IMR-90 (cell line): ENCODE data around the gene LNX1. TPM values are rescaled to one million over a fixed set of nuclear protein-coding genes. Genes with fewer than 3 reads are reported as not detected.
A peak's percentile ranks its signal among the peaks of the same experiment; 100 is the strongest.

Source experiments
- ATAC-seq: fragments of 200-7000 bp; cut with Tn5 transposase; 2 replicates; pipeline ENCODE4 v1.9.1; 2020; ENCODE audit warnings: low read depth, mild to moderate bottlenecking, moderate library complexity
- BruUV-seq: library from RNA; stranded (reverse); fragments of 400-500 nt; replicated peaks from 2 replicates; lab custom pipeline; 2021; lab: Mats Ljungman, UMichigan
- CTCF ChIA-PET: fragments of 300-600 bp; formaldehyde crosslinking; extraction: SDS; loops from one replicate; lab custom pipeline; 2021; ENCODE audit warnings: antibody characterized with exemption; lab: Yijun Ruan, JAX
- POLR2A ChIA-PET: fragments of 300-600 bp; sonication (Branson Sonifier 250); formaldehyde crosslinking; loops from one replicate; lab custom pipeline; 2022; ENCODE audit warnings: antibody characterized with exemption; ENCODE audit not compliant: unreplicated experiment; lab: Charles Lee
- DNase-seq: peaks from one replicate; pipeline ENCODE4 v3.0.0; 2013
- H2AFZ ChIP-seq: replicated peaks from 2 replicates; pipeline ENCODE3; 2013; ENCODE audit warnings: low read length, mild to moderate bottlenecking; ENCODE audit not compliant: poor library complexity
- H2AK5ac ChIP-seq: 2 replicates; pipeline ENCODE4 v1.6.1; 2013; ENCODE audit warnings: low read depth, low read length, inconsistent platforms
- H2AK9ac ChIP-seq: replicated peaks from 2 replicates; pipeline ENCODE3; 2013; ENCODE audit warnings: mild to moderate bottlenecking, low read depth, low read length, moderate library complexity; ENCODE audit not compliant: poor library complexity
- H2BK120ac ChIP-seq: 2 replicates; pipeline ENCODE4 v1.6.1; 2013; ENCODE audit warnings: low read depth, low read length, inconsistent platforms
- H2BK15ac ChIP-seq: 3 replicates; pipeline ENCODE4 v1.6.1; 2013; ENCODE audit warnings: low read depth, low read length, inconsistent platforms
- H2BK20ac ChIP-seq: 2 replicates; pipeline ENCODE4 v1.6.1; 2013; ENCODE audit warnings: low read depth, mild to moderate bottlenecking, inconsistent platforms, low read length, moderate library complexity
- H2BK5ac ChIP-seq: 2 replicates; pipeline ENCODE4 v1.6.1; 2013; ENCODE audit warnings: mild to moderate bottlenecking, low read depth, low read length, inconsistent platforms; ENCODE audit not compliant: poor library complexity, severe bottlenecking
- H3K14ac ChIP-seq: replicated peaks from 2 replicates; pipeline ENCODE4 v1.6.1; 2013; ENCODE audit warnings: low read depth, low read length, inconsistent platforms
- H3K18ac ChIP-seq: 2 replicates; pipeline ENCODE4 v1.6.1; 2013; ENCODE audit warnings: low read depth, low read length, control low read depth
- H3K23ac ChIP-seq: 2 replicates; pipeline ENCODE4 v1.6.1; 2013; ENCODE audit warnings: low read depth, low read length, inconsistent platforms
- H3K27ac ChIP-seq: 2 replicates; pipeline ENCODE4 v1.5.1; 2013; ENCODE audit warnings: mild to moderate bottlenecking, control low read depth, low read length; ENCODE audit not compliant: insufficient read depth
- H3K27me3 ChIP-seq: 2 replicates; pipeline ENCODE4 v1.6.1; 2013; ENCODE audit warnings: low read length; ENCODE audit not compliant: control insufficient read depth, insufficient read depth
- H3K36me3 ChIP-seq: 2 replicates; pipeline ENCODE4 v1.6.1; 2013; ENCODE audit warnings: low read length, mixed read lengths; ENCODE audit not compliant: control insufficient read depth, insufficient read depth
- H3K4ac ChIP-seq: 2 replicates; pipeline ENCODE4 v1.6.1; 2013; ENCODE audit warnings: low read depth, low read length, inconsistent platforms
- H3K4me1 ChIP-seq: 2 replicates; pipeline ENCODE4 v1.6.1; 2013; ENCODE audit warnings: low read length, mixed read lengths; ENCODE audit not compliant: control insufficient read depth, insufficient read depth
- H3K4me2 ChIP-seq: 2 replicates; pipeline ENCODE4 v1.6.1; 2013; ENCODE audit warnings: low read depth, mild to moderate bottlenecking, control low read depth, low read length, moderate library complexity
- H3K4me3 ChIP-seq: 2 replicates; pipeline ENCODE4 v1.5.1; 2013; ENCODE audit warnings: low read depth, mild to moderate bottlenecking, control low read depth, low read length, moderate library complexity; ENCODE audit not compliant: insufficient read depth
- H3K56ac ChIP-seq: 2 replicates; pipeline ENCODE4 v1.6.1; 2013; ENCODE audit warnings: low read length, inconsistent platforms; ENCODE audit not compliant: insufficient read depth; ENCODE audit errors: extremely low read depth
- H3K79me1 ChIP-seq, 2 experiments: 2 replicates each; pipeline ENCODE4 v1.6.1; 2013; ENCODE audit warnings: low read length in 2 of 2, inconsistent platforms in 1 of 2, low read depth in 1 of 2
- H3K9ac ChIP-seq: 2 replicates; pipeline ENCODE4 v1.6.1; 2013; ENCODE audit warnings: low read depth, low read length, control low read depth
- H3K9me1 ChIP-seq: 2 replicates; pipeline ENCODE4 v1.6.1; 2013; ENCODE audit warnings: low read length, inconsistent platforms; ENCODE audit not compliant: insufficient read depth
- H3K9me3 ChIP-seq: 2 replicates; pipeline ENCODE4 v1.6.1; 2013; ENCODE audit warnings: low read length; ENCODE audit not compliant: control insufficient read depth, insufficient read depth
- H4K20me1 ChIP-seq: 2 replicates; pipeline ENCODE4 v1.6.1; 2013; ENCODE audit warnings: low read length, inconsistent platforms; ENCODE audit not compliant: insufficient read depth
- H4K5ac ChIP-seq: 2 replicates; pipeline ENCODE4 v1.6.1; 2013; ENCODE audit warnings: mild to moderate bottlenecking, low read depth, low read length, control low read depth
- H4K8ac ChIP-seq, 2 experiments: 2 replicates each; pipeline ENCODE4 v1.6.1; 2013; ENCODE audit warnings: low read depth in 2 of 2, low read length in 2 of 2, control low read depth in 1 of 2, inconsistent platforms in 1 of 2
- H4K91ac ChIP-seq: 2 replicates; pipeline ENCODE4 v1.6.1; 2013; ENCODE audit warnings: low read depth, low read length, inconsistent platforms; ENCODE audit not compliant: insufficient read depth
- BHLHE40 ChIP-seq: fragments of 150-350 bp; IDR thresholded peaks from 2 replicates; pipeline ENCODE4 v1.6.1; 2016; ENCODE audit warnings: mild to moderate bottlenecking, low read depth, low read length
- CHD1 ChIP-seq: IDR thresholded peaks from 2 replicates; pipeline ENCODE4 v1.6.1; 2012; ENCODE audit warnings: low read depth, low read length, improper control_type of control experiment
- CTCF ChIP-seq: conservative IDR thresholded peaks from 2 replicates; pipeline ENCODE4 v1.5.1; 2012; ENCODE audit warnings: mild to moderate bottlenecking, low read depth, low read length, improper control_type of control experiment
- MAZ ChIP-seq: IDR thresholded peaks from 2 replicates; pipeline ENCODE4 v1.6.1; 2012; ENCODE audit warnings: low read depth, mild to moderate bottlenecking, low read length, improper control_type of control experiment, moderate library complexity, borderline replicate concordance
- SMC3 ChIP-seq: fragments of 150-350 bp; IDR thresholded peaks from 2 replicates; pipeline ENCODE4 v1.6.1; 2016; ENCODE audit warnings: low read depth, mild to moderate bottlenecking, antibody characterized with exemption, low read length, moderate library complexity
- dilution Hi-C: fragments of 300-500 bp; cut with HindIII; formaldehyde crosslinking; loops from one replicate; pipeline ENCODE4 v1.14.3; 2018; ENCODE audit warnings: low sequenced_read_pairs; ENCODE audit not compliant: unreplicated experiment
- in situ Hi-C: fragments of 300-500 bp; cut with MboI; formaldehyde crosslinking; loops from 3 replicates; pipeline ENCODE4 v1.14.3; 2019; ENCODE audit warnings: low sequenced_read_pairs, inconsistent platforms, mixed read lengths
- intact Hi-C: fragments of 100-400 bp; cut with micrococcal nuclease; formaldehyde crosslinking; loops from 2 replicates; pipeline ENCODE4 v1.10.0; 2022
- polyA plus RNA-seq, 3 experiments: library from polyadenylated mRNA; depleted of rRNA; stranded (reverse); fragments of >200 nt; gene quantifications; 2 replicates each; pipeline ENCODE4 v1.2.3, GENCODE V29; 2012; ENCODE audit warnings: low replicate concordance in 1 of 3
- total RNA-seq: library from RNA; depleted of rRNA; stranded (reverse); fragments of >200 nt; gene quantifications from 2 replicates; pipeline ENCODE4 v1.2.3, GENCODE V29; 2012

LNX1 gene
- total and polyA plus RNA-seq, 2 of the 4 experiments (the other 2 are of a cell fraction) = 0.15 to 0.36 TPM

- H4K8ac ChIP-seq = no peak overlapping the region
- no peak overlapping the region for H3K4me2 ChIP-seq
- H3K9me3 ChIP-seq = no peaks in the 10 kb centered on the region
- H2BK120ac ChIP-seq = peak overlapping the region; percentile 54
- POLR2A ChIA-PET = no interaction called here
- 0 out of 2 replicates have a peak overlapping the region, but pooled peaks have one; percentile 49 for H2AK5ac ChIP-seq
- H4K20me1 ChIP-seq = no peaks in the 10 kb centered on the region
- CTCF ChIA-PET = no interaction called here
- intact Hi-C loops = no loop called here
- H3K4ac ChIP-seq = peak overlapping the region; percentile 61
- BruUV-seq = no TSS peak
- no peak for ATAC-seq
- peak overlapping the region; percentile 50; the same call in 1 of the 2 replicates for H4K5ac ChIP-seq
- H2BK15ac ChIP-seq = peak overlapping the region; percentile 77
- dilution Hi-C loops = no loop called here
- H3K56ac ChIP-seq = no peak overlapping the region
- no peak overlapping the region for H3K18ac ChIP-seq
- H3K23ac ChIP-seq = peak overlapping the region; percentile 51; the same call in 1 of the 2 replicates
- H2BK20ac ChIP-seq = peak overlapping the region; percentile 38
- no peak overlapping the region for H2BK5ac ChIP-seq
- in situ Hi-C loops = no loop called here
- H2AK9ac ChIP-seq = no peak overlapping the region
- no peaks in the 10 kb centered on the region for H3K79me1 ChIP-seq
- no peaks in the 10 kb centered on the region for H3K27me3 ChIP-seq
- DNase-seq = no peak
- no peak overlapping the region for H2AFZ ChIP-seq
- H3K9me1 ChIP-seq = peaks cover 3% of the 10 kb centered on the region; the same call in 1 of the 2 replicates
- H3K36me3 ChIP-seq = no peaks in the 10 kb centered on the region
- peaks cover 11% of the 10 kb centered on the region for H3K4me1 ChIP-seq
- H3K4me3 ChIP-seq = no peak overlapping the region
- no peak overlapping the region for H3K27ac ChIP-seq
- no peak overlapping the region for H3K14ac ChIP-seq
- peak overlapping the region; percentile 62 for H4K91ac ChIP-seq
- H3K9ac ChIP-seq = no peak overlapping the region
- TF ChIP-seq SMC3 = no peak
- TF ChIP-seq MAZ = no peak
- TF ChIP-seq CTCF = no peak
- no peak for TF ChIP-seq CHD1
- no peak for TF ChIP-seq BHLHE40
Measured at GRCh38 chr4:53487766-53488165, 103.5 kb downstream of the LNX1 start.
